Fibroblast of lung (primary cell): ENCODE measurements around the gene GHR. TPM values are rescaled to one million over a fixed set of nuclear protein-coding genes. Genes with fewer than 3 reads are reported as not detected.

ENCODE experiments used
- DNase-seq, 2 donors: peaks; one replicate each; pipeline versions ENCODE4 v3.0.0 to v3.0.0-alpha.2; 2010; ENCODE audit warnings: low read depth in 2 of 2
- H2AFZ ChIP-seq: 2 replicates; pipeline ENCODE4 v1.5.1; 2012; ENCODE audit warnings: low read length, control low read depth, inconsistent platforms
- H3K27ac ChIP-seq: 2 replicates; pipeline ENCODE4 v1.5.1; 2011; ENCODE audit warnings: low read length, control low read depth; ENCODE audit not compliant: insufficient read depth
- H3K27me3 ChIP-seq: 2 replicates; pipeline ENCODE4 v1.5.1; 2011; ENCODE audit warnings: mild to moderate bottlenecking, low read length; ENCODE audit not compliant: control insufficient read depth, insufficient read depth
- H3K36me3 ChIP-seq: 2 replicates; pipeline ENCODE4 v1.5.1; 2011; ENCODE audit warnings: low read length; ENCODE audit not compliant: control insufficient read depth, insufficient read depth
- H3K4me1 ChIP-seq: 2 replicates; pipeline ENCODE4 v1.5.1; 2011; ENCODE audit warnings: low read length; ENCODE audit not compliant: control insufficient read depth, insufficient read depth; ENCODE audit errors: extremely low read depth
- H3K4me2 ChIP-seq: 2 replicates; pipeline ENCODE4 v1.5.1; 2011; ENCODE audit warnings: low read length, control low read depth; ENCODE audit not compliant: insufficient read depth; ENCODE audit errors: extremely low read depth
- H3K4me3 ChIP-seq, 4 experiments: fragments of 200-600 bp in 1 of 4; sonication (generic) in 1 of 4; replicated peaks in 1 of 4; 2 replicates each; pipeline ENCODE4 v1.5.1; 2011 to 2016; ENCODE audit warnings: low read length in 4 of 4, low read depth in 3 of 4, mild to moderate bottlenecking in 3 of 4, control low read depth in 2 of 4, inconsistent platforms in 1 of 4, mixed read lengths in 1 of 4; ENCODE audit not compliant: insufficient read depth in 1 of 4; ENCODE audit errors: control extremely low read depth in 1 of 4
- H3K79me2 ChIP-seq: 2 replicates; pipeline ENCODE4 v1.5.1; 2012; ENCODE audit warnings: mild to moderate bottlenecking, low read length, inconsistent platforms; ENCODE audit not compliant: control insufficient read depth, insufficient read depth
- H3K9ac ChIP-seq: 2 replicates; pipeline ENCODE4 v1.5.1; 2011; ENCODE audit warnings: mild to moderate bottlenecking, low read length, control low read depth; ENCODE audit not compliant: insufficient read depth
- H3K9me3 ChIP-seq: 2 replicates; pipeline ENCODE4 v1.5.1; 2012; ENCODE audit warnings: low read depth, low read length; ENCODE audit not compliant: control insufficient read depth, insufficient read depth
- H4K20me1 ChIP-seq: 2 replicates; pipeline ENCODE4 v1.5.1; 2011; ENCODE audit warnings: low read length; ENCODE audit not compliant: control insufficient read depth, insufficient read depth; ENCODE audit errors: extremely low read depth
- EZH2 ChIP-seq: IDR thresholded peaks from 2 replicates; pipeline ENCODE4 v1.5.1; 2012; ENCODE audit warnings: low read length, control low read depth, mild to moderate bottlenecking; ENCODE audit errors: missing control alignments
- polyA plus RNA-seq, 2 donors: library from polyadenylated mRNA; depleted of rRNA in 1 of 2; stranded (reverse) in 1 of 2; unstranded in 1 of 2; fragments of >200 nt; gene quantifications; 2 replicates each; pipeline ENCODE4 v1.2.1, GENCODE V29; 2011 to 2012; ENCODE audit warnings: missing spikeins in 1 of 2
- total RNA-seq: library from RNA; depleted of rRNA; stranded (reverse); fragments of >200 nt; gene quantifications from 2 replicates; pipeline ENCODE4 v1.2.1, GENCODE V29; 2014
- TF ChIP-seq, protein P1 (sequence below), 2 donors: IDR thresholded peaks in 1 of 2; conservative IDR thresholded peaks in 1 of 2; 1 replicate in 1 of 2; 2 replicates in 1 of 2; pipeline ENCODE4 v1.5.1; 2011 to 2012; ENCODE audit warnings: low read length in 2 of 2, control low read depth in 1 of 2, inconsistent platforms in 1 of 2, low read depth in 1 of 2, mild to moderate bottlenecking in 1 of 2

Gene GHR
- total and polyA plus RNA-seq, 2 donors (not counting 1 experiment from before 2014, with no cell fraction given): 2.3 to 2.4 TPM

DNA sequence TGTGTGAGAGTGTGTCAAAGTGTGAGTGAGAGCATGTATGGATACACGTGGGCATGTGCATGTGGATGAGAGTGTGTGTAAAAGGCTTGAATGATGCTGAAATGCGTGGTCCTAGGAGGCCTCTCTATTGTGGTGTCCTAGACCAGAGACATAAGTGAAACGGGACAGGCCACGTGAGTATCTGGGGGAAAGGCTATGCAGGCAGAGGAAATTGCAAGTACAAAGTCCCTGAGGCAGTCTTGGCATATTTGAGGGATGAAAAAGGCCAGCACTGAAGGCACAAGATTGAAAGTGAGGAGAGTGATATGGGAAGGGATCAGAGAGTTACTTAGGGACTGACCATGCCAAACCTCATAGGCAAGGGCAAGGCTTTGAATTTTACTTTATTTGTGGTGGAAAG lies 266.2 kb downstream of the GHR start:
- Histone ChIP-seq H3K4me1 (no peaks in the 10 kb centered on the region), H3K4me3 (no peak overlapping the region), H4K20me1 (no peaks in the 10 kb centered on the region), H2AFZ (no peak overlapping the region), H3K4me2 (no peak overlapping the region), H3K79me2 (no peaks in the 10 kb centered on the region), H3K27ac (no peak overlapping the region), H3K27me3 (no peaks in the 10 kb centered on the region), H3K36me3 (no peaks in the 10 kb centered on the region), H3K9ac (no peak overlapping the region), H3K9me3 (no peaks in the 10 kb centered on the region)
- no peak for TF ChIP-seq EZH2
- TF ChIP-seq, protein P1, sequence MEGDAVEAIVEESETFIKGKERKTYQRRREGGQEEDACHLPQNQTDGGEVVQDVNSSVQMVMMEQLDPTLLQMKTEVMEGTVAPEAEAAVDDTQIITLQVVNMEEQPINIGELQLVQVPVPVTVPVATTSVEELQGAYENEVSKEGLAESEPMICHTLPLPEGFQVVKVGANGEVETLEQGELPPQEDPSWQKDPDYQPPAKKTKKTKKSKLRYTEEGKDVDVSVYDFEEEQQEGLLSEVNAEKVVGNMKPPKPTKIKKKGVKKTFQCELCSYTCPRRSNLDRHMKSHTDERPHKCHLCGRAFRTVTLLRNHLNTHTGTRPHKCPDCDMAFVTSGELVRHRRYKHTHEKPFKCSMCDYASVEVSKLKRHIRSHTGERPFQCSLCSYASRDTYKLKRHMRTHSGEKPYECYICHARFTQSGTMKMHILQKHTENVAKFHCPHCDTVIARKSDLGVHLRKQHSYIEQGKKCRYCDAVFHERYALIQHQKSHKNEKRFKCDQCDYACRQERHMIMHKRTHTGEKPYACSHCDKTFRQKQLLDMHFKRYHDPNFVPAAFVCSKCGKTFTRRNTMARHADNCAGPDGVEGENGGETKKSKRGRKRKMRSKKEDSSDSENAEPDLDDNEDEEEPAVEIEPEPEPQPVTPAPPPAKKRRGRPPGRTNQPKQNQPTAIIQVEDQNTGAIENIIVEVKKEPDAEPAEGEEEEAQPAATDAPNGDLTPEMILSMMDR (conservative IDR thresholded peaks at IDR 0.05 in 1 of 2, IDR thresholded peaks at IDR 0.05 in 1 of 2; ENCODE audit: low read depth in 1 of 2, low read length in 2 of 2): no peak
- DNase-seq: no peak

GRCh38 chr5:42691413-42691937 lies 268.2 kb downstream of the GHR start:
- no peak overlapping the region for H3K4me3 ChIP-seq
- no peaks in the 10 kb centered on the region for H4K20me1 ChIP-seq
- no peak for TF ChIP-seq EZH2
- TF ChIP-seq, protein P1 (conservative IDR thresholded peaks at IDR 0.05 in 1 of 2, IDR thresholded peaks at IDR 0.05 in 1 of 2; ENCODE audit: low read depth in 1 of 2, low read length in 2 of 2): no peak
- no peaks in the 10 kb centered on the region for H3K79me2 ChIP-seq
- H3K27ac ChIP-seq: no peak overlapping the region
- no peak overlapping the region for H3K9ac ChIP-seq
- H3K36me3 ChIP-seq: no peaks in the 10 kb centered on the region
- no peaks in the 10 kb centered on the region for H3K4me1 ChIP-seq
- H3K9me3 ChIP-seq: no peaks in the 10 kb centered on the region
- H3K27me3 ChIP-seq: no peaks in the 10 kb centered on the region
- peak overlapping the region; percentile 56 for H3K4me2 ChIP-seq
- no peak overlapping the region for H2AFZ ChIP-seq
- DNase-seq: peak; percentile 17 to 60

GRCh38 chr5:42701351-42702059 lies 278.3 kb downstream of the GHR start:
- DNase-seq: no peak
- no peak overlapping the region for H2AFZ ChIP-seq
- TF ChIP-seq, protein P1 (conservative IDR thresholded peaks at IDR 0.05 in 1 of 2, IDR thresholded peaks at IDR 0.05 in 1 of 2; ENCODE audit: low read depth in 1 of 2, low read length in 2 of 2): no peak
- no peak for TF ChIP-seq EZH2
- H3K4me3 ChIP-seq: no peak overlapping the region
- no peak overlapping the region for H3K4me2 ChIP-seq
- H3K4me1 ChIP-seq: no peaks in the 10 kb centered on the region
- H3K27me3 ChIP-seq: no peaks in the 10 kb centered on the region
- no peaks in the 10 kb centered on the region for H3K9me3 ChIP-seq
- H3K27ac ChIP-seq: no peak overlapping the region
- no peaks in the 10 kb centered on the region for H4K20me1 ChIP-seq
- H3K9ac ChIP-seq: no peak overlapping the region
- H3K79me2 ChIP-seq: no peaks in the 10 kb centered on the region
- H3K36me3 ChIP-seq: no peaks in the 10 kb centered on the region
